Caco-2 (cell line): Measurements from ENCODE around the gene IPO11. TPM values are rescaled to one million over a fixed set of nuclear protein-coding genes. Genes with fewer than 3 reads are reported as not detected.
"Not testable (repeated sequence)": the region's sequence is repeated elsewhere in the genome, so short reads cannot be mapped to it uniquely, and the experiment has no call there.

Source experiments
- BruUV-seq: library from RNA; stranded (reverse); fragments of 400-500 nt; replicated peaks from 2 replicates; lab custom pipeline; 2021; lab: Mats Ljungman, UMichigan
- CTCF ChIA-PET: fragments of 300-600 bp; sonication (Branson Sonifier 250); formaldehyde crosslinking; loops from one replicate; lab custom pipeline; 2022; ENCODE audit warnings: antibody characterized with exemption; lab: Charles Lee
- POLR2A ChIA-PET: fragments of 300-600 bp; sonication (Branson Sonifier 250); formaldehyde crosslinking; loops from one replicate; lab custom pipeline; 2022; ENCODE audit warnings: antibody characterized with exemption; lab: Charles Lee
- DNase-seq, 2 experiments: peaks; one replicate each; pipeline versions ENCODE4 v3.0.0 to v3.0.0-alpha.2; 2020 to 2022
- H3K27me3 ChIP-seq: replicated peaks from 2 replicates; pipeline ENCODE4 v1.6.0; 2011; ENCODE audit warnings: low read length; ENCODE audit not compliant: control insufficient read depth, insufficient read depth
- H3K36me3 ChIP-seq: 2 replicates; pipeline ENCODE4 v1.5.1; 2011; ENCODE audit warnings: low read length; ENCODE audit not compliant: control insufficient read depth, insufficient read depth
- H3K4me1 ChIP-seq: fragments of 250-450 bp; sonication (Bioruptor Pico); 2 replicates; pipeline ENCODE4 v1.5.1; 2020; ENCODE audit warnings: mild to moderate bottlenecking
- H3K4me3 ChIP-seq: 2 replicates; pipeline ENCODE4 v1.5.1; 2011; ENCODE audit warnings: low read depth, mild to moderate bottlenecking, control low read depth, low read length
- H3K9me3 ChIP-seq: fragments of 250-450 bp; sonication (Bioruptor Pico); 2 replicates; pipeline ENCODE4 v1.5.1; 2020; ENCODE audit warnings: mild to moderate bottlenecking, moderate library complexity
- H3K27ac Mint-ChIP-seq: one replicate; pipeline ENCODE4 v1.8.0; 2022; ENCODE audit warnings: mixed read lengths; ENCODE audit not compliant: unreplicated experiment
- H3K27me3 Mint-ChIP-seq: one replicate; pipeline ENCODE4 v1.8.0; 2022; ENCODE audit warnings: mixed read lengths; ENCODE audit not compliant: insufficient read depth, unreplicated experiment
- H3K36me3 Mint-ChIP-seq: one replicate; pipeline ENCODE4 v1.8.0; 2022; ENCODE audit warnings: mild to moderate bottlenecking, mixed read lengths; ENCODE audit not compliant: insufficient read depth, unreplicated experiment
- H3K4me1 Mint-ChIP-seq: one replicate; pipeline ENCODE4 v1.8.0; 2022; ENCODE audit warnings: low read depth, mixed read lengths; ENCODE audit not compliant: unreplicated experiment
- H3K4me3 Mint-ChIP-seq: one replicate; pipeline ENCODE4 v1.8.0; 2022; ENCODE audit warnings: mild to moderate bottlenecking, moderate library complexity, mixed read lengths; ENCODE audit not compliant: unreplicated experiment
- H3K9me3 Mint-ChIP-seq: one replicate; pipeline ENCODE4 v1.8.0; 2022; ENCODE audit warnings: mixed read lengths; ENCODE audit not compliant: unreplicated experiment
- CTCF ChIP-seq, 2 experiments: fragments of 200-600 bp in 1 of 2; IDR thresholded peaks; 1 replicate in 1 of 2; 2 replicates in 1 of 2; pipeline versions ENCODE4 v1.5.1 to v1.8.0; 2011 to 2022; ENCODE audit warnings: antibody characterized with exemption in 1 of 2, control low read depth in 1 of 2, inconsistent platforms in 1 of 2, low read depth in 1 of 2, low read length in 1 of 2, mild to moderate bottlenecking in 1 of 2, moderate library complexity in 1 of 2; ENCODE audit not compliant: insufficient read depth in 1 of 2, severe bottlenecking in 1 of 2, unreplicated experiment in 1 of 2
- intact Hi-C: fragments of 100-400 bp; cut with micrococcal nuclease; formaldehyde crosslinking; loops from one replicate; pipeline ENCODE4 v1.10.0; 2022; ENCODE audit not compliant: unreplicated experiment
- total RNA-seq: library from RNA; stranded (reverse); gene quantifications from 2 replicates; pipeline ENCODE4 v1.2.3, GENCODE V29; 2022

Gene IPO11
- total RNA-seq, 1 experiment from 2014 or later: 54.1 TPM

- H3K27me3 ChIP-seq: no peaks in the 10 kb centered on the region
- no peaks in the 10 kb centered on the region for H3K4me1 ChIP-seq
- peaks cover 39% of the 10 kb centered on the region for H3K36me3 Mint-ChIP-seq
- H3K4me3 ChIP-seq: no peak overlapping the region
- no peaks in the 10 kb centered on the region for H3K36me3 ChIP-seq
- ChIA-PET POLR2A (no interaction called here), CTCF (no interaction called here)
- no peaks in the 10 kb centered on the region for H3K27me3 Mint-ChIP-seq
- peaks cover 10% of the 10 kb centered on the region for H3K9me3 Mint-ChIP-seq
- DNase-seq: no peak
- no peaks in the 10 kb centered on the region for H3K9me3 ChIP-seq
- no peak for TF ChIP-seq CTCF (IDR thresholded peaks at IDR 0.05; ENCODE audit: insufficient read depth in 1 of 2, low read depth in 1 of 2, low read length in 1 of 2, severe bottlenecking in 1 of 2, unreplicated experiment in 1 of 2)
- no peaks in the 10 kb centered on the region for H3K4me1 Mint-ChIP-seq
- H3K4me3 Mint-ChIP-seq: no peak overlapping the region
- intact Hi-C loops: no loop called here
- no peak overlapping the region for H3K27ac Mint-ChIP-seq
- BruUV-seq: no TSS peak
These were observed 149.3 kb downstream of the IPO11 start for GRCh38 chr5:62561896-62562295.

- H3K9me3 Mint-ChIP-seq: peaks cover 15% of the 10 kb centered on the region
- ChIA-PET POLR2A (no interaction called here), CTCF (no interaction called here)
- no peak for DNase-seq
- H3K36me3 Mint-ChIP-seq: peaks cover 47% of the 10 kb centered on the region
- Histone ChIP-seq H3K4me3 (no peak overlapping the region), H3K36me3 (no peaks in the 10 kb centered on the region), H3K27me3 (no peaks in the 10 kb centered on the region), H3K4me1 (no peaks in the 10 kb centered on the region), H3K9me3 (peaks cover 2% of the 10 kb centered on the region; the same call in 1 of the 2 replicates)
- peak in 1 of 2 experiments; percentile 26 for TF ChIP-seq CTCF (IDR thresholded peaks at IDR 0.05; ENCODE audit: insufficient read depth in 1 of 2, low read depth in 1 of 2, low read length in 1 of 2, severe bottlenecking in 1 of 2, unreplicated experiment in 1 of 2)
- H3K4me1 Mint-ChIP-seq: no peaks in the 10 kb centered on the region
- BruUV-seq: no TSS peak
- no peaks in the 10 kb centered on the region for H3K27me3 Mint-ChIP-seq
- intact Hi-C loops: no loop called here
- no peak overlapping the region for H3K27ac Mint-ChIP-seq
- H3K4me3 Mint-ChIP-seq: no peak overlapping the region
These were observed 150.3 kb downstream of the IPO11 start for GRCh38 chr5:62562867-62563266.

- no peak overlapping the region for H3K27ac Mint-ChIP-seq
- BruUV-seq: no TSS peak
- no peaks in the 10 kb centered on the region for H3K27me3 ChIP-seq
- H3K4me1 Mint-ChIP-seq: peaks cover 4% of the 10 kb centered on the region
- no peak overlapping the region for H3K4me3 Mint-ChIP-seq
- H3K4me3 ChIP-seq: no peak overlapping the region
- H3K9me3 Mint-ChIP-seq: peaks cover 27% of the 10 kb centered on the region
- intact Hi-C loops: no loop called here
- no peak for DNase-seq
- ChIA-PET POLR2A (no interaction called here), CTCF (no interaction called here)
- H3K36me3 Mint-ChIP-seq: peaks cover 55% of the 10 kb centered on the region
- H3K36me3 ChIP-seq: no peaks in the 10 kb centered on the region
- H3K9me3 ChIP-seq: peaks cover 4% of the 10 kb centered on the region; the same call in 1 of the 2 replicates
- H3K4me1 ChIP-seq: no peaks in the 10 kb centered on the region
- TF ChIP-seq CTCF (IDR thresholded peaks at IDR 0.05; ENCODE audit: insufficient read depth in 1 of 2, low read depth in 1 of 2, low read length in 1 of 2, severe bottlenecking in 1 of 2, unreplicated experiment in 1 of 2): no peak
- H3K27me3 Mint-ChIP-seq: no peaks in the 10 kb centered on the region
These were observed 151.5 kb downstream of the IPO11 start for GRCh38 chr5:62564101-62564500.

GRCh38 chr5:62565740-62566139, 153.2 kb downstream of the IPO11 start:
- H3K9me3 ChIP-seq, H3K4me1 ChIP-seq, CTCF ChIA-PET, H3K4me3 ChIP-seq, POLR2A ChIA-PET, H3K4me3 Mint-ChIP-seq, intact Hi-C loops, H3K4me1 Mint-ChIP-seq, H3K27ac Mint-ChIP-seq, DNase-seq, H3K27me3 Mint-ChIP-seq, BruUV-seq, H3K27me3 ChIP-seq, H3K36me3 ChIP-seq: not testable (repeated sequence)
- H3K36me3 Mint-ChIP-seq: peaks cover 49% of the 10 kb centered on the region
- H3K9me3 Mint-ChIP-seq: peaks cover 28% of the 10 kb centered on the region
